Measurements from ENCODE around the gene ZNF579.

The ZNF579 gene

DNA sequence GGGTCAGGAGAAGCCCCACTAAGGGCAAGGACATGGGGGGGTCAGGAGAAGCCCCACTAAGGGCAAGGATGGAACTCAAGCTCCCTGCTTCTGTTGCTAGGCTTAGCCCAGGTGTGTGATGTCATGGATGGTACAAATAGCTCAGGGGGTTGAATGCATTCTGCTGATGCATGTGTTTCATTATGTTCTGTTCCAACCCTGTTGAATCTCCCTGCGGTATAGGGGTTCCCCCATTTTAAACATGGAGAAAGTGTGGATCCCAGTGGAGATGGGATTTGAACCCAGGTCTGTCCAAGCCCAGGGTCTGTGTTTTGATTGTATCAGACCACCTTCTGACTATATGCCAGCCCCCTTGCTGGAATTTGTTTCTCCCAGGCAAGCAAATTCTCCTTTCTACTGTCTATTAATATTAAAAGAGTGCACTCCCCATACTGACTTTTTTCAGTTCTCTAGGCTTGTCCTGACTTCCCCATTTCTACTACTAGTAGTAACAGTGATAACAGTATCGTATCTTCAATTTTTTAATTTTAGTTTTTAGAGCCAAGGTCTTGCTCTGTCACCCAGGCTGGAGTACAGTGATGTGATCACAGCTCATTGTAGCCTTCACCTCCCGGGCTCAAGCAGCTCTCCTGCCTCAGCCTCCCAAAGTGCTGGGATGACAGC, 31.5 kb upstream of the ZNF579 start:
- DNase-seq (ENCODE audit: low spot score) = no peak

DNA sequence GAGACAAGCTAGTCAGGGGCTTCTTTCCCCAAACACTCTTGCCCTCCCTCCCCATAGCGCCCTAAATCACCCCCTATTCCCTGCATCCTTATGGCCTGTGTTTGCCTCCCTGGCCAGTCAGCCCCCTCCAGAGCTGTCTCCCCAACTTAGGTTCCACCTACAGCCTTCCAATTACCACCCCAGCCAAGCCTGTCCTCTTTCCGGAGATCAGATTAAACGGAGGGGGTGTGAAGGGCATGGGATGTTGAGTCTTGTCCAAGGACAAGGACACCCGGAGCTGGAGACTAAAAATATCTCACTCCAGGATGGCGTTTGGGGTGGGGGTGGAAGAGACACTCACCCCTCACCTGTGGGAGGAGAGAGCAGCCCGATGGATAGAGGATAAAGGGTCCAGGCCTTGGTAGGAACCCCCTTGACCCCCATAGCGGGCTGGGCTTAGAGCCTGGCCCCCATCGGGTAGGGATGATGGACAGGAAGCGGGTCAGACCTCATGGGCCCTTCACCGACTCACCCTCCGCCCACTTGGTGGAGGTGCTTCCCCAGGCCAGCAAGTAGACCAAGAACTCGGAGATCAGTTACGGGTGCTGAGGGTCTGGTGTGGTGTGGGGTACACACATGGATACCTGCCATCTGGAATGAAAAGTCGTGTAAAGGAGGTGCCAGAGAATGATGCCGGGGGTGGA, 30.8 kb upstream of the ZNF579 start:
- DNase-seq (ENCODE audit: low spot score) = no peak

GRCh38 chr19:55609326-55609725, 28.7 kb upstream of the ZNF579 start:
- no peak for DNase-seq (ENCODE audit: low spot score)

DNA sequence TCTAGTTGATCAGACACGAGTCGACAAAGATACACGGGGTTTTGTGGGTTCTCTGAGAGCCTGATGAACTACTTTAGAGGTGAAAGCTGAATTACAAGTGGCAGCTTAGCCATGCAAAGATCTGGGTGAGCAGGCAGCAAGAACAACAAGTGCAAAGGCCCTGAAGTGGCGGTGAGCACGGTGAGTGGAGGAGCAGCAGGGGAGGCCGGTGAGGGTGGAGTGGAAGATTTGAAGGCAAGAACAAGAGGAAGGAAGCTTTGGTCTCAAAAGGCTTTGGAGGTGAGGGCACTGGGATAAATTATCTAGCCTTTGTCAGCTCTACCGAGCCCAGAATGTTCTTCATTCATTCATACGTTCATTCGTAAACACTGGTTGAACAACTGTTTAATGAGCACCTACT, 26.2 kb upstream of the ZNF579 start:
- DNase-seq (ENCODE audit: low spot score) = no peak

DNA sequence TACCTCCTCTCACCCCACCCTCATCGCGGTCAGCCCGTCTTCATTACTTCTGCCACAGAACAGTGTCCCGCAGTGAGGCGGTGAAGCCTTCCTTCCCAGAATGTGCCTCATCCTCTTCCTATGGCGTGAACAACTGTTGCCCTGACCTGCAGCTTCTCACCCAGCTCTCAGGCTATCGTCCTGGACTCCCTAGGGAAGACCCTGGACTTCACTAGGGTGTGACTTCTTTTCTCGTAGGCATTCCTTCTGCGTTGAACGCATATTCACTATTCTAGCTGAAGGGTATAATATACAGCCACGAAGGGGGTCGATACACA, 25.8 kb upstream of the ZNF579 start:
- no peak for DNase-seq (ENCODE audit: low spot score)

DNA sequence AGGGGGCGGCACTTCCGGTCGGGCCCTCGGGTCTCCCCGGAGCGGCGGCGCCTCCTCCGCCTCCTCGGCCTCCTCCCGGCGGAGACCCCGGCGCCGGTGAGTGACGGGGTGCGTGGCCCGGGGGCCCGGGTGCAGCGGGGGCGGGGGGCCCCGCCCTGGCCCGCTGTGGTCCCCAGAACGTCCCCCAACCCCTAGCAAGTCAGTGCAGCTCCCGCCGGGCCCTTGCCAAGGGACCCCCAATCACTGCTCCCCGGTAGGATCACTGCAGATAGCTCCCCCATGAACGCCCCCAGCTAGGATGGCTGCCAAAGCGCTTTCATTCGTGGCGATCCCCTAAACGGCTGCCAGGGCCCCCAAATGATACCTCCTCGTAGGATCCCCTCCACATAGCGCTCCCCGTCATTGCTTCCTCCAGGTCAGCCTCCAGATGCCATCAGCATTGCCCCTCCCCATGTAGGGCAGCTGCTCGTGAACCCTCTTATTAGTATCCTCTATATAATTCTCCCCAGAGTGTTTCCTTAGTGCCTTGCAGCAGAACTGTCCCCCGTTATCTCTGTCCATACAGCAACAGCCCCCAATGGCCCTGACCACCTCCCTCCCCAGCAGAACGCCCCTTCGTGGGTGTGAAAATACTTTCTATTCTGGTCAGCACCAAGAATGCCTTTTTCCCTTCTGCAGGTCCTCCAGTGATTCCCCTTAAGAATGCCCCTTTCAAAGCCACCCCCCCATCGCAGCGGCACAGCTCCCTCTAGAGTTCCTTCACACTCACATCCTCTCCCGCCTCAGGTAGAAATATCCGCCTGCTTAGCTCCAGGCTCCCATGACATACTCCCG, 25.2 kb upstream of the ZNF579 start, which contains the start of gene ZNF865:
Gene ZNF865, plus strand, starts transcription at position 11 of the 834 bp plus-strand sequence. CDS start 7,972 bp downstream, outside the sequence.
- peak; percentile 67 for DNase-seq (ENCODE audit: low spot score)

DNA sequence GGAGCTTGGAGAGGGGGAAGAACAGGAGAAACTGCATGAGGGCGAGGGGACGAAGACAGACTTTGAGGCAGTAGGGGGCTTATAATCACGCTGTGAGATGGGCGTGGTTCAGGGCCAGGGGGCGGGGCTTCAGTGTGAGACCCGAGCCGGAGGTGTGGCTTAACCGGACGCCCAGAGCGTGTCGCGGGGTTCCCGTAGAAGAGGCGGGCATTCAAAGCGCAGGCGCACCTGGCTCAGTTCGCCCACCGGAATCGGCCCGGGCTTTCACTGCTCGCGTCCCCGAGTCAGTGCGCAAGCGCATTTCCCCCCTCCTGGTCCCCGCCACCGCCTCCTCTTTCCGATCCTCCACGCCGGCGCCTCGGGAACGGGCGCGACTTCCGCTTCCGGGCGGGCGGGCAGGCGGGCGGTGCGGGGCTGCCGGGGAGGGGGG, 24.6 kb upstream of the ZNF579 start:
- DNase-seq (ENCODE audit: low spot score) = peak; percentile 98

DNA sequence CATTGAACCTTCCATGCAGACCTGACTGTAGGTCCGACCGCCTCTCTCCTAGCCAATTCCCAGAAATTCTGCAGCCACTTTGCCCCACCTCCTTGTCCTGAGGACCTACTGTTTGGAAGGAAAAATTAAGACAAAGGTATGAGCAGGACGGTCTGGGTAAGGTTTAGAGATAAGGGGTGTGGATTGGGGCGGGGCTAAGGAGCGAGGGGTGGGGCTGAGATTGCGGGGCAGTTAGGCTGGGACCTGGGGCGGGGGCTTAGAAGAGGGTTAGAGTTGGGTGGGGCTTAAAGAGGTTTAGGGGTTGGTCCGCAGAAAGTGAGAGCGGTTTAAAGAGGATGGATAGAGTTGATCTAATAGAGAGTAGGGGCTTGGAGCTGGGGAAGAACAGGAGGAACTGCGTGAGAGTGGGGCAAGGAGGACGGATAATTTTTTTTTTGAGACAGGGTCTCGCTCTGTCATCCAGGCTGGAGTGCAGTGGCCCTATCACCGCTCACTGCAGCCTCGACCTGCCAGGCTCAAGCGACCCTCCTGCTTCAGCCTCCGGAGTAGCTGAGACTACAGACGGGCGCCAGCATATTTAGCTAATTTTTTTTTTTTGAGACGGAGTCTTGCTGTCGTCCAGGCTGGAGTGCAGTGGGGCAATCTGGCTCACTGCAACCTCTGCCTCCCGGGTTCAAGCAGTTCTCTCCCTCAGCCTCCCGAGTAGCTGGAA, 23.1 kb upstream of the ZNF579 start:
- DNase-seq (ENCODE audit: low spot score) = no peak

GRCh38 chr19:55603115-55603514, 22.5 kb upstream of the ZNF579 start:
- no peak for DNase-seq (ENCODE audit: low spot score)

- DNase-seq (ENCODE audit: low spot score) = no peak
Measured at GRCh38 chr19:55602104-55603001, 21.7 kb upstream of the ZNF579 start.

GRCh38 chr19:55601084-55601483, 20.4 kb upstream of the ZNF579 start:
- DNase-seq (ENCODE audit: low spot score) = no peak

DNA sequence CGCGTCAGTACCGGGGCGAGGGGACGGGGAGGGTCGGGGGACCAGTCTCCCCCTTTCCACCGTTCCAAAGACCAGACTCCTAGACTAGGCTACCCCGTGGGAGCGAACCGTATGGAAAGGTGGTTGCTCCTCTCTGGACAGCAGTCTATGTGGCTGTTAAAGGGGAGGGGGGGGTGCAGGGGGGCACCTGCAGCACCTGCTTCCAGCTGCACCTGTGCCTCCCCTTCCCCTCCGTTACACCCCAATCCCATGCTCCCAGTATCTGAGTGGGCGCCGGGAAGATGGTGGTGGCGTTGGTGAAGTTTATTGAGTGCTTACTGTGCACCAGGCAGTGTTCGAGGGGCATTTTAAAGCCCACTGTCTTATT, 20.0 kb upstream of the ZNF579 start:
- no peak for DNase-seq (ENCODE audit: low spot score)

DNA sequence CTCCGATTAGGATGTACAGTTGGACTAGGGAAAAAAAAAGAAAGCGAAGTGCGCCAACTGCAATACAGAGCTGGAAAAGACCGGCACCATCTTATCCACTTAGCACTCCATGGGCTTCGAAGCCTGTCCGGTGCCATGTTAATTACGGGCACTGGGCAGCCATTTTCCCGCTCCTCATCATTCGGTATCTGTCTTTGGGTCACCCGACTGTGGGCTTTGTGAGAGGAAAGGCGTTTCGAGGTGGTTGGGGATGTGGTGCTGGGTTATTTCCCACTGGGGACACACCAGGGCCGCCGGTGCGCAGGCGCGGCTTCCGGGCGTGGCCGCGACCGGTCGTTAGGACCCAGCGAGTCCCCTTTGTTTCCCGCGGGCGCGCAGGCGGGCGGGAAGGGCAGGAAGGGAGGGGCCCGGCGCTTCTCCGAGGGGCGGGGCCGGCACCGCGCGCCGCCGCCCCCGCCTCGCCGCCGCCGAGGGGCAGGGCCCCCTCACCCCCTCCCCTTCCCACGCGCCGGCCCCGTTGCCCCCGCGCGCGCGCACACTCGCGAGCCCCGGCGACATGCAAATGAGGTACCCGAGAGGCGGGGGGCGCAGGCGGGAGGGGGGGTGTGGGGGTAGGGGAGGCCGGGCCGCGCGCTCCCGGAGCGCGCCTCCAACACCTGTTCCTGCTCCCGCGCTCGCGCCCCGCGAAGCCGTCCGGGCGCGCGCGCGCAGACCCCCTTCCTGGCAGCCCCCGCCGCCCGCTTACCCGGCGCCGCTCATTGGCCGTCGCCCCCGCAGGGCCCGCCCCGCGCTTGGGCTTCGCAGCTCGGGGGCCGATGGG, 19.4 kb upstream of the ZNF579 start, which contains the start of gene ZNF524:
Gene ZNF524, plus strand, starts transcription at position 447 of the 820 bp plus-strand sequence. CDS start 1,825 bp downstream, outside the sequence.
- DNase-seq (ENCODE audit: low spot score) = peak; percentile 85

DNA sequence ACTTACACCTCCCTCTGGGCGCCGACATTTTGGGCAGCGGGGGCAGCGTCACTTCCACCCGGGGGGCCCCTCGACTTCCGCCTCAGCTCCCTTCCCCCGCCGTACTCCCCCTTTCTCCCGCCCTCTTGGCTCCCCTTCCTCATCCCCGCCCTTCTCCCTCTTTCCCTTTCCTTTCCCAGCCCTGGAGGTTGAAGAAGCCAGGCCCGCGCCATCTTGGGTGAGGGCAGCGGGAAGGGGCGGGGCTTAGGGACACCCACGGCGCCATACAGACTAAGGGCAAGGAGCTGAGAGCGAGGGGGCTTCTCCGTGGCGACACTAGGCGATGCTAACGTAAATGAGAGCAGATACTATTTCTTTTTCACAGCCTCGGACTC, 18.8 kb upstream of the ZNF579 start, which contains the start of gene FIZ1:
Gene FIZ1, minus strand, starts transcription at position 50 of the 374 bp plus-strand sequence. CDS start 1,652 bp downstream, outside the sequence.
- DNase-seq (ENCODE audit: low spot score) = peak; percentile 99

- peak; percentile 91 for DNase-seq (ENCODE audit: low spot score)
Measured at GRCh38 chr19:55598719-55599467, 18.2 kb upstream of the ZNF579 start.

DNA sequence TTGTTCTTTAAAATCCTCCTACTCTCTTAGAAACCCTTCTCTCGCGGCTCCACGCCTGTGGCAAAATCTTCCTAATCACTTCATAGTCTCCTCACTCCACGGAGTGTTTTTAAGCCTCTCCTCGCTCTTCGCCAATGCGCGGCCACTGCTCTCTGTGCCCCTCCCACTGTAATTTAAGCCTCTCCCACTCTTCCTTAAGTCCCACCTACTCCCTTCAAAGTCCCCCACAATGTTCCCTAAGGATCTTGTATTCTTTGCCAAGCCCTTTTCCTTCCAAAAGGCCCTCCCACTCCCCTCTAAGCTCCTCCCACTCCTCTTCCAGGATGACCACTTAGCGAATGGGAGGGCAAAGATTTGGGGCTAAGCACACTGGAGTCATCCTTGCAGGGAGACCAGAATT, 17.4 kb upstream of the ZNF579 start:
- no peak for DNase-seq (ENCODE audit: low spot score)

- no peak for DNase-seq (ENCODE audit: low spot score)
Measured at GRCh38 chr19:55597501-55597921, 16.9 kb upstream of the ZNF579 start.

- DNase-seq (ENCODE audit: low spot score) = no peak
Measured at GRCh38 chr19:55596304-55596703, 15.7 kb upstream of the ZNF579 start.

DNA sequence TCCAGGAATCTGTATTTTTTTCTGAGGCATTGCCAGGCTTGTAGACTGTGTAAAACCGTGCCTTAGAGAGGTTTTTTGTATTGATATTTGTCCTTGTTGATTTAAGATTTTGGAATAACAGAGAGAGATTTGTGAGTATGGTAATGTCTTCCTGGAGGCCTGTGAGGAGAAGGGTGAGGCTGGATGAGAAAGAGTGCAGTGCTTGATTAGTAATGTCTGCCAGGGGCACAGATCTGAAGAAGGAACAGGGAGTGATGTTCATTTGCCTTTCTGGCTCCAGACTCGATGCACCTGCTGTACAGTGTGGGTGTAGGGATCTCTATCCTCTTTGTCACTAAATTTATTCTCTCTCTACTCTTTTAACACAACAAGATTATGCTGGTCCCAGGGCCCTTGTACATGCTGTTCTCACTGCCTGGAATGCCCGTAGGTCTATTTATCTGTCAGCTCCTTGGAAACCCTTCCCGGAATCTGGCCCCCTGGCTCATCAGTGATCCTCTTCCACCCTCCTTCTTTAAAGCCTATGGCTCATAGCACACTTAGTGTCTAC, 14.4 kb upstream of the ZNF579 start:
- DNase-seq (ENCODE audit: low spot score) = no peak
